AG04450 (cell line): ENCODE results near the gene GUCA2B. TPM values are rescaled to one million over a fixed set of nuclear protein-coding genes. Genes with fewer than 3 reads are reported as not detected.

ENCODE experiments used
- CTCF ChIA-PET: fragments of 300-600, 350-600 bp; formaldehyde crosslinking; extraction: SDS; loops from one replicate; lab custom pipeline; 2022; ENCODE audit warnings: antibody characterized with exemption, inconsistent platforms; lab: Charles Lee
- POLR2A ChIA-PET: fragments of 350-600 bp; formaldehyde crosslinking; extraction: SDS; loops from one replicate; lab custom pipeline; 2021; ENCODE audit warnings: antibody characterized with exemption, inconsistent platforms; lab: Yijun Ruan, JAX
- DNase-seq: peaks from one replicate; pipeline ENCODE4 v3.0.0-alpha.2; 2011; ENCODE audit warnings: low read depth, low spot score
- H3K27ac ChIP-seq: one replicate; pipeline ENCODE4 v1.5.1; 2012; ENCODE audit warnings: low read depth, low read length, control low read depth
- H3K27me3 ChIP-seq: one replicate; pipeline ENCODE4 v1.6.0; 2012; ENCODE audit warnings: low read length; ENCODE audit not compliant: control insufficient read depth, insufficient read depth
- H3K4me3 ChIP-seq: 2 replicates; pipeline ENCODE4 v1.5.1; 2011; ENCODE audit warnings: mild to moderate bottlenecking, low read depth, low read length, control low read depth
- H3K9me3 ChIP-seq: 2 replicates; pipeline ENCODE4 v1.5.1; 2012; ENCODE audit warnings: low read length; ENCODE audit not compliant: control insufficient read depth, insufficient read depth
- CTCF ChIP-seq: IDR thresholded peaks from 2 replicates; pipeline ENCODE4 v1.5.1; 2011; ENCODE audit warnings: low read depth, low read length, control low read depth, inconsistent platforms
- polyA plus RNA-seq: library from polyadenylated mRNA; depleted of rRNA; stranded (reverse); fragments of >200 nt; gene quantifications from 2 replicates; pipeline ENCODE4 v1.2.3, GENCODE V29; 2011

GUCA2B gene
- polyA plus RNA-seq, 1 experiment, result not detected

- Histone ChIP-seq H3K27me3 (peaks cover 12% of the 10 kb centered on the region), H3K27ac (no peak overlapping the region), H3K4me3 (no peak overlapping the region), H3K9me3 (peaks cover 2% of the 10 kb centered on the region)
- CTCF ChIA-PET, result interaction anchor here (4.6 kb wide), 1 partner anchor 10 kb away, joined by 35 read pairs; no protein-coding TSS in a partner anchor
- POLR2A ChIA-PET, result no interaction called here
- TF ChIP-seq CTCF, result no peak
- no peak for DNase-seq
These were observed 10.6 kb downstream of the GUCA2B start for GRCh38 chr1:42163536-42164503.

GRCh38 chr1:42164551-42165420 is 11.6 kb downstream of the GUCA2B start, which contains the start of gene GUCA2A:
GUCA2A (minus strand) TSS chr1:42164745; CDS start chr1:42164712, 33 bp downstream.
- no peak for TF ChIP-seq CTCF
- DNase-seq, result no peak
- H3K4me3 ChIP-seq, result no peak within 1 kb of the TSS
- CTCF ChIA-PET, result interaction anchor here (4.6 kb wide), 1 partner anchor 9 kb away, joined by 35 read pairs; no protein-coding TSS in a partner anchor
- peaks cover 12% of the 10 kb centered on the region for H3K27me3 ChIP-seq
- POLR2A ChIA-PET, result no interaction called here
- no peak within 1 kb of the TSS for H3K27ac ChIP-seq
- peaks cover 2% of the 10 kb centered on the region for H3K9me3 ChIP-seq

DNA sequence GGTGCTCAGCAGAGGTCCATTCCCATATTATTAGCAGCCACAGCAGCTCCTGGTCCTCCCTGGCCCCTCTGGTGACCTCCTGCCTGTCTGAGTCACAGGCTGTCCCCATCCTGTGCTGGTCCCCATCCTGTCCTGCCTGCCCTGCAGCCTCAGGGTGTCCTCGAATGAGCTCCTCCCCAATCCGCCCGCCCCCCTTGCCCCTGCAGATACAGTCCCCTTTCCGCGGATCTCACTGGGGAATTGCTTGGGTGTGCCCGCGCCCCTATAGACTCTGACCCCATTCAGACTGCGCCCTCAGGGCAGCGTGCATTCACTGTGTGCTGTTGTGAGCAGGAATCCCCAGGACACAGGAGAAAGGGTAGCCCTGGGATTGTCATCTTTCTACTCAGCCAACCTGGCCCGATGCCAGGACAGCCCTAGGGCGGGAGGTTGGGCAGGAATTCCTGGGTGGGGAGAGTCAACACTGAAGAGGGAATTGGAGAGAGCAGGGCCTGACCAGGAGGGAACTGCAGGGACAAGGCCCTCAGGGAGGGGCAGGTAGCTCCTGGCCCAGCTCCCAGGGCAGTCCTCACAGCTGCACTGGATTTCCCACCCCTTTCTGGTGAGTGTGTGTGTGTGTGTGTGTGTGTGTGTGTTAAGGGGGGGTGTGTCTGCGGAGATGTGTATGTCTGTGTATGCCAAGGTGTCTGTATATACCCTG is 12.5 kb downstream of the GUCA2B start:
- Histone ChIP-seq H3K27ac (no peak overlapping the region), H3K4me3 (no peak overlapping the region), H3K9me3 (peaks cover 2% of the 10 kb centered on the region), H3K27me3 (peaks cover 7% of the 10 kb centered on the region)
- no peak for DNase-seq
- TF ChIP-seq CTCF, result no peak
- ChIA-PET CTCF (interaction anchor here (4.6 kb wide), 1 partner anchor 8 kb away, joined by 35 read pairs; no protein-coding TSS in a partner anchor), POLR2A (no interaction called here)

DNA sequence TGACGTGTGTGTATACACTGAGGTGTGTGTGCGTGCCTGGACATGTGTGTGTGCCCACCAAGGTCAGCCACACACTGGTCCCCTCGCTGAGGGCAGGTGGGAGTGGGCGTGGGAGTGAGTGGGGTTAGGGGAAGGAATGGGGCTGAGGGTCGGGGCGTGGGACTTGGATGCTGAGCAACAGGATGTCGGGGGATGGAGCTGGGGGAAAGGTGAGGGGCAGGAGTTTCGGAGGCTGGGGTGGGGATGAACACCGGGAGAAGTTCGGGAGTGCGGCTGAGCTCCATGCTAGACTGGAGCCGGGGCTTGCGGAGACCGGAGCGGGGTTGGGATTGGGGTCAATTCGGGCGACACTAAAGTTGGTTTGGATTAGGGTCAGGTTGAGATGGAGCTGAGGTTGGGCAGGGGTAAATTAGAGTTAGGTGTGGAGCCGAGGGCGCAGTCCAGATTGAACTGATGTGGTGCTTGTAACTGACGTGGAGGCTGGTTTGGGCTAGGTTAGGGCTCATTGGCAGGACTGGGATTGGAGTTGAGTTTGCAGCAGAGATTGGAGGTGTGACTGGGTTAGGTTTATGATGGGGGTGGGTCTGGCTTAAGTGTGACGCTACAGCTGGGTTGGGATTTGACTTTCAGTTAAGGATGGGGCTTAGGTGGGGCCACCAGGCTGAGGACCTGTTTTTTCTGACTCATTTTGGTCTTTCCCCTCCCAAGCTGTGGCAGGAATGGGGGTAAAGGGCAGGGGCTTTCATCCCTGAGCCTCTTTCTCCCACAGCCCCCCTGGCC is 14.6 kb downstream of the GUCA2B start:
- CTCF ChIA-PET, result interaction anchor here (0.6 kb wide), 1 partner anchor 264 kb away, joined by 7 read pairs; no protein-coding TSS in a partner anchor
- H3K9me3 ChIP-seq, result peaks cover 2% of the 10 kb centered on the region; the same call in 1 of the 2 replicates
- no peak overlapping the region for H3K27ac ChIP-seq
- no peak for TF ChIP-seq CTCF
- H3K27me3 ChIP-seq, result peaks cover 3% of the 10 kb centered on the region
- H3K4me3 ChIP-seq, result no peak overlapping the region
- POLR2A ChIA-PET, result no interaction called here
- DNase-seq, result no peak
